ENCODE data around the gene STXBP5L. TPM values are rescaled to one million over a fixed set of nuclear protein-coding genes. Genes with fewer than 3 reads are reported as not detected.

STXBP5L gene
- total RNA-seq, 2 donors from 2014 or later, result 0.07 TPM; not detected in 1

DNA sequence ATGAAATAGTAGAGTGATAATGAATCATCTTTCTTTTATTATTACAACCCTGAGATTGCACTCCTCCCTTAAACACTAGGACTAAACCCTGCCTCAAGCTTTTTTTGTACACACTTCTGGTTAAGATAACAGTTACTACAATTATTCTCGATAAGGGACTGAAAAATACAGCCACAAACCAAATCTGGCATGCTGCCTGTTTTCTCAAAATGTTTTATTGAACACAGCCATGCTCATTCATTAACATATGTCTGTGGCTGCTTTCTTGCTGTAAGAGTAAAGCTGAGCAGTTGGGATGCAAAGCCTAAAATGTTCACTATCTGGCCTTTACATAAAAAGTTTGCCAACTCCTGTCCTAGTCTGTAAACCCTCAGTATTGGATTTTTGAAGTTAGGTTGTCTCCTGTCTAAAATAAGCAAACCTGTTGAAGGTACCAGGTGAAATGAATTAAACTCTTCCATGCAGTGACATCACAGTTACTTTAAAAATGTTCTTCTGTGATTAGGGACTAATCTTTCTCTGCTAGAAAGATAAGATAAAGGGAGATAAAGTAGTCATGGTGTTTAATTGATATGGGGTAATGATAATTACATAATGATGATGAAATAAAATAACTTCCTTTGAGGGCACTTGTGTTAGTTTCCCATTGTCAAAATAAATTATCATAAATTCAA lies 218.2 kb downstream of the STXBP5L start:
- Histone ChIP-seq H3K4me3 (no peak overlapping the region), H3K4me1 (ENCODE audit: control insufficient read depth in 1 of 2, low read depth in 2 of 2) (no peaks in the 10 kb centered on the region), H3K9me3 (no peaks in the 10 kb centered on the region), H3K27me3 (replicated peaks; ENCODE audit: insufficient read depth) (no peaks in the 10 kb centered on the region), H3K27ac (no peak overlapping the region), H3K36me3 (no peaks in the 10 kb centered on the region)
- DNase-seq (ENCODE audit: low spot score) (no peak), ATAC-seq (ENCODE audit: insufficient number of reproducible peaks, low FRiP score, low read depth) (no peak)
- TF ChIP-seq, protein P1, sequence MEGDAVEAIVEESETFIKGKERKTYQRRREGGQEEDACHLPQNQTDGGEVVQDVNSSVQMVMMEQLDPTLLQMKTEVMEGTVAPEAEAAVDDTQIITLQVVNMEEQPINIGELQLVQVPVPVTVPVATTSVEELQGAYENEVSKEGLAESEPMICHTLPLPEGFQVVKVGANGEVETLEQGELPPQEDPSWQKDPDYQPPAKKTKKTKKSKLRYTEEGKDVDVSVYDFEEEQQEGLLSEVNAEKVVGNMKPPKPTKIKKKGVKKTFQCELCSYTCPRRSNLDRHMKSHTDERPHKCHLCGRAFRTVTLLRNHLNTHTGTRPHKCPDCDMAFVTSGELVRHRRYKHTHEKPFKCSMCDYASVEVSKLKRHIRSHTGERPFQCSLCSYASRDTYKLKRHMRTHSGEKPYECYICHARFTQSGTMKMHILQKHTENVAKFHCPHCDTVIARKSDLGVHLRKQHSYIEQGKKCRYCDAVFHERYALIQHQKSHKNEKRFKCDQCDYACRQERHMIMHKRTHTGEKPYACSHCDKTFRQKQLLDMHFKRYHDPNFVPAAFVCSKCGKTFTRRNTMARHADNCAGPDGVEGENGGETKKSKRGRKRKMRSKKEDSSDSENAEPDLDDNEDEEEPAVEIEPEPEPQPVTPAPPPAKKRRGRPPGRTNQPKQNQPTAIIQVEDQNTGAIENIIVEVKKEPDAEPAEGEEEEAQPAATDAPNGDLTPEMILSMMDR (IDR thresholded peaks at IDR 0.05), result no peak

DNA sequence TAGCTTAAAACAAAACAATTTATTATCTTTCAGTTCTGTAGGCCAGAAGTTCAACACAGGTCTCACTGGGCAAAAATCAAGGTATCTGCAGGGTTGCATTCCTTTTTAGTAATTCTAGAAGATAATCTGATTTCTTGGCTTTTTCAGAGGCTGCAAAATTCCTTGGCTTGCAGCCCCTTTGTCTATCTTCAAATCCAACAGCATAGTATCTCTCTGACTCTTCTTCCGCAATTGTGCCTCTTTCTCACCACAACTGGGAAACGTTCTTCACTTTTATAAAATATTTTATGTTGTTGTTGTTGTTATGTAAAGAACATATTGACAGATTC lies 218.7 kb downstream of the STXBP5L start:
- no peak overlapping the region for H3K27ac ChIP-seq
- ATAC-seq (ENCODE audit: insufficient number of reproducible peaks, low FRiP score, low read depth), result no peak
- H3K4me3 ChIP-seq, result no peak overlapping the region
- H3K9me3 ChIP-seq, result no peaks in the 10 kb centered on the region
- H3K36me3 ChIP-seq, result no peaks in the 10 kb centered on the region
- TF ChIP-seq, protein P1 (IDR thresholded peaks at IDR 0.05), result no peak
- no peaks in the 10 kb centered on the region for H3K4me1 ChIP-seq (ENCODE audit: control insufficient read depth in 1 of 2, low read depth in 2 of 2)
- H3K27me3 ChIP-seq (replicated peaks; ENCODE audit: insufficient read depth), result no peaks in the 10 kb centered on the region
- no peak for DNase-seq (ENCODE audit: low spot score)

DNA sequence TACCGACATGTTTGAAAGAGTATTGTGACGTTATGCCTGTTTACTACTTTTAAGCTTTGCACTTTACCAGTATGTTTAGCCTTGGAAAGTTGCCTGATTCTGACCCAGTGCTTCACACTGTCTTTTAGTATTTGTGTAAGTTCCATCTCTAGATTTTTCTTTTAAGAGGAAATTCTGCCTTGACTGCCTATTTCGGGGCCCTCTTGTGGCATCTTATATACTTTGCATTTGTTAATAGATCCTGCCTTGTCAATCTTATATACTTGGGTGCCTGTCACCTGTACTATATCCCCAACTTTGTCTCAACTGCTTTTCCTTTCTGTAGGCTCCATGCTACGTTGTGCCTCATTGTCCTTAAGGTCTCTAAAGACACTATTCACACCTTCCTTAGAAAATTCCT lies 244.6 kb downstream of the STXBP5L start:
- ATAC-seq (ENCODE audit: insufficient number of reproducible peaks, low FRiP score, low read depth) (no peak), DNase-seq (ENCODE audit: low spot score) (no peak)
- no peak overlapping the region for H3K4me3 ChIP-seq
- no peak overlapping the region for H3K27ac ChIP-seq
- no peaks in the 10 kb centered on the region for H3K27me3 ChIP-seq (replicated peaks; ENCODE audit: insufficient read depth)
- TF ChIP-seq, protein P1 (IDR thresholded peaks at IDR 0.05), result no peak
- no peaks in the 10 kb centered on the region for H3K4me1 ChIP-seq (ENCODE audit: control insufficient read depth in 1 of 2, low read depth in 2 of 2)
- no peaks in the 10 kb centered on the region for H3K9me3 ChIP-seq
- H3K36me3 ChIP-seq, result no peaks in the 10 kb centered on the region

DNA sequence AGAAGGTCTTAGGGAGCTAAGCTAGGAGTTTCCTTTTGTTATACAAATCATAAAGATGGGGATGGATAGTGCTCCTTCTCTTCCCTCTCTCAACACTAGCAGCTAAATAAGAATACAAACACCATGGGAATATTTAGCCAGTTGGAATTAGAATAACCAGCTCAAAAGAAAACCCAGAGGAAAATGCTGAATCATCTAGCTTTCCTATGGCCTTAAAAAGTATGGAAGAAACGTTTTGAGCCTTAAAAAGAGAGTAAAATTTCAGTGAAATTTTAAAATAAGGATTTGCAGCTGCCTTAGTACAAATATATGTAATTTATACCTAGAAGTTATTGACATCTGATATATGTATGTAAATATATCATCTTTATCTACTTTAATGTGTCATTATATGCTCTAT lies 245.8 kb downstream of the STXBP5L start:
- no peaks in the 10 kb centered on the region for H3K36me3 ChIP-seq
- ATAC-seq (ENCODE audit: insufficient number of reproducible peaks, low FRiP score, low read depth), result no peak

DNA sequence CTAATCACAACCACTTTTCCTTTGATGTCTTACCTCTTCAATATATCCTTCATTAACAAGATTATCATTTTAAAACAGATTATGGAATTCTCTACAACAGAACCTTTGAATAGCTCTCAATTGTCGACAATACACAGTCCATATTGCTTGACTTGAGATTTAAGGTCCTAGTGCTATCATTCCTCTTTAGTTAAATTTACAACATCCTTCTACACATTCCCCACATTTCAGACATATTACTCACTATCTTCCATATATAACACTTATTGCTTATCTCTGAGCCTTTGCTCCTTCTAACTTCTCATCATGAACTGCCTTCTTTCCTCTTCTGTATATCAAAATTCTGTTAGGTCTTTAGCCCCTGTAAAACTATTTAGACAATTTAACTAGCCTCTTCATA lies 247.0 kb downstream of the STXBP5L start:
- Histone ChIP-seq H3K4me3 (no peak overlapping the region), H3K4me1 (ENCODE audit: control insufficient read depth in 1 of 2, low read depth in 2 of 2) (no peaks in the 10 kb centered on the region), H3K27ac (no peak overlapping the region), H3K27me3 (replicated peaks; ENCODE audit: insufficient read depth) (no peaks in the 10 kb centered on the region), H3K9me3 (no peaks in the 10 kb centered on the region), H3K36me3 (no peaks in the 10 kb centered on the region)
- no peak for DNase-seq (ENCODE audit: low spot score)
- ATAC-seq (ENCODE audit: insufficient number of reproducible peaks, low FRiP score, low read depth), result no peak
- TF ChIP-seq, protein P1 (IDR thresholded peaks at IDR 0.05), result no peak

More for the DNA sequence above, 245.8 kb downstream of the STXBP5L start:
- Histone ChIP-seq H3K27me3 (replicated peaks; ENCODE audit: insufficient read depth) (no peaks in the 10 kb centered on the region), H3K4me3 (no peak overlapping the region), H3K4me1 (ENCODE audit: control insufficient read depth in 1 of 2, low read depth in 2 of 2) (no peaks in the 10 kb centered on the region), H3K9me3 (no peaks in the 10 kb centered on the region), H3K27ac (no peak overlapping the region)
- TF ChIP-seq, protein P1 (IDR thresholded peaks at IDR 0.05), result no peak
- no peak for DNase-seq (ENCODE audit: low spot score)

All from thoracic aorta (tissue), 2 donors.